Thyroid gland (tissue), 4 donors: ENCODE results near the gene TDG. TPM values are rescaled to one million over a fixed set of nuclear protein-coding genes. Genes with fewer than 3 reads are reported as not detected.
"Not testable (repeated sequence)": the region's sequence is repeated elsewhere in the genome, so short reads cannot be mapped to it uniquely, and the experiment has no call there.

Experiments used
- DNase-seq, 2 donors: peaks; one replicate each; pipeline ENCODE4 v3.0.0-alpha.2; 2019
- H3K27ac ChIP-seq, 3 donors: fragments of 200-600 bp; sonication (generic); 1 replicate in 2 of 3; 2 replicates in 1 of 3; pipeline ENCODE4 v1.5.1; 2016 to 2019; ENCODE audit warnings: mild to moderate bottlenecking in 1 of 3, moderate library complexity in 1 of 3
- H3K27me3 ChIP-seq: fragments of 200-600 bp; sonication (generic); one replicate; pipeline ENCODE4 v1.5.1; 2019
- H3K36me3 ChIP-seq, 2 donors: fragments of 200-600 bp; sonication (generic); one replicate each; pipeline ENCODE4 v1.5.1; 2016 to 2019
- H3K4me1 ChIP-seq, 2 donors: fragments of 200-600 bp; sonication (generic); one replicate each; pipeline ENCODE4 v1.5.1; 2017 to 2019
- H3K4me3 ChIP-seq, 3 donors: fragments of 200-600 bp; sonication (generic); replicated peaks in 1 of 3; 1 replicate in 2 of 3; 2 replicates in 1 of 3; pipeline ENCODE4 v1.5.1; 2016; ENCODE audit warnings: mild to moderate bottlenecking in 1 of 3
- H3K9me3 ChIP-seq: fragments of 200-600 bp; sonication (generic); one replicate; pipeline ENCODE4 v1.5.1; 2017
- POLR2A ChIP-seq, 2 donors: fragments of 450-650 bp; IDR thresholded peaks; one replicate each; pipeline ENCODE4 v1.6.1; 2017; ENCODE audit warnings: antibody characterized with exemption in 2 of 2, mild to moderate bottlenecking in 2 of 2, moderate library complexity in 1 of 2
- WGBS, 2 donors: methylation state at CpG; one replicate each; pipeline ENCODE4 v1.1.5; 2017; 5-methylcytosine and 5-hydroxymethylcytosine counted together
- intact Hi-C: fragments of 100-400 bp; cut with DNase I; formaldehyde crosslinking; loops from one replicate; pipeline ENCODE4 v1.15.1; 2023
- total RNA-seq, 4 donors: library from RNA; depleted of rRNA; stranded (reverse); fragments of >200 nt; gene quantifications; one replicate each; pipeline ENCODE4 v1.2.3, GENCODE V29; 2016
- TF ChIP-seq, protein P1 (sequence below), 6 experiments: fragments of 200-600 bp in 3 of 6; fragments of 450-650 bp in 3 of 6; sonication (generic) in 3 of 6; IDR thresholded peaks; one replicate each; pipeline ENCODE4 v1.5.1; 2016 to 2019; ENCODE audit warnings: antibody characterized with exemption in 6 of 6, mild to moderate bottlenecking in 2 of 6, inconsistent platforms in 1 of 6, moderate library complexity in 1 of 6

Gene TDG
- total RNA-seq, 4 donors from 2014 or later = 20.5 to 33.1 (median 28.2) TPM

- 71 to 75% methylated on average over 6 of the region's 6 CpGs for WGBS, 2 donors
- DNase-seq = no peak
- Histone ChIP-seq H3K27ac (no peak overlapping the region), H3K4me3 (no peak overlapping the region), H3K9me3 (no peaks in the 10 kb centered on the region), H3K36me3 (no peaks in the 10 kb centered on the region), H3K27me3 (no peaks in the 10 kb centered on the region), H3K4me1 (no peaks in the 10 kb centered on the region)
- TF ChIP-seq, protein P1, sequence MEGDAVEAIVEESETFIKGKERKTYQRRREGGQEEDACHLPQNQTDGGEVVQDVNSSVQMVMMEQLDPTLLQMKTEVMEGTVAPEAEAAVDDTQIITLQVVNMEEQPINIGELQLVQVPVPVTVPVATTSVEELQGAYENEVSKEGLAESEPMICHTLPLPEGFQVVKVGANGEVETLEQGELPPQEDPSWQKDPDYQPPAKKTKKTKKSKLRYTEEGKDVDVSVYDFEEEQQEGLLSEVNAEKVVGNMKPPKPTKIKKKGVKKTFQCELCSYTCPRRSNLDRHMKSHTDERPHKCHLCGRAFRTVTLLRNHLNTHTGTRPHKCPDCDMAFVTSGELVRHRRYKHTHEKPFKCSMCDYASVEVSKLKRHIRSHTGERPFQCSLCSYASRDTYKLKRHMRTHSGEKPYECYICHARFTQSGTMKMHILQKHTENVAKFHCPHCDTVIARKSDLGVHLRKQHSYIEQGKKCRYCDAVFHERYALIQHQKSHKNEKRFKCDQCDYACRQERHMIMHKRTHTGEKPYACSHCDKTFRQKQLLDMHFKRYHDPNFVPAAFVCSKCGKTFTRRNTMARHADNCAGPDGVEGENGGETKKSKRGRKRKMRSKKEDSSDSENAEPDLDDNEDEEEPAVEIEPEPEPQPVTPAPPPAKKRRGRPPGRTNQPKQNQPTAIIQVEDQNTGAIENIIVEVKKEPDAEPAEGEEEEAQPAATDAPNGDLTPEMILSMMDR (IDR thresholded peaks at IDR 0.05) = no peak
- no peak for TF ChIP-seq POLR2A (IDR thresholded peaks at IDR 0.05)
- intact Hi-C loops = no loop called here
Measured at GRCh38 chr12:104011253-104011652, 45.6 kb downstream of the TDG start.

GRCh38 chr12:104012331-104012730 lies 46.7 kb downstream of the TDG start:
- Histone ChIP-seq H3K27me3 (no peaks in the 10 kb centered on the region), H3K9me3 (no peaks in the 10 kb centered on the region), H3K4me3 (no peak overlapping the region), H3K36me3 (no peaks in the 10 kb centered on the region), H3K4me1 (no peaks in the 10 kb centered on the region), H3K27ac (no peak overlapping the region)
- no peak for TF ChIP-seq POLR2A (IDR thresholded peaks at IDR 0.05)
- TF ChIP-seq, protein P1 (IDR thresholded peaks at IDR 0.05) = no peak
- intact Hi-C loops = no loop called here
- WGBS, 2 donors = 72 to 75% methylated on average over 4 of the region's 4 CpGs
- no peak for DNase-seq

DNA sequence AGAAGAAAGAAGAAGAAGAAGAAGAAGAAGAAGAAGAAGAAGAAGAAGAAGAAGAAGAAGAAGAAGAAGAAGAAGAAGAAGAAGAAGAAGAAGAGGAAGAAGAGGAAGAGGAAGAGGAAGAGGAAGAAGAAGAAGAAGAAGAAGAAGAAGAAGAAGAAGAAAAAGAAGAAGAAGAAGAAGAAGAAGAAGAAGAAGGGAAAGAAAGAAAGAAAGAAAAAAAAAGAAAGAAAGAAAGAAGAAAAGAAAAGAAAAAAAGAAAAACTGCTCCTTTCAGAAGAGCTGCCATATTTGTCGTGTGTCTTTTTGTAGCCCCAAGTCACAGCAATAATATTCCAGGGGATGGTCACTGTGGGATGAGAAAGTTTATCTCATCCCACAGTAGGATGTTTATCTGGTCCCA lies 56.2 kb downstream of the TDG start:
- DNase-seq, intact Hi-C loops, H3K9me3 ChIP-seq, H3K4me3 ChIP-seq, H3K27me3 ChIP-seq, H3K4me1 ChIP-seq, H3K36me3 ChIP-seq, H3K27ac ChIP-seq: not testable (repeated sequence)
- WGBS, 2 donors = 81 to 83% methylated on average over 1 of the region's 1 CpG

DNA sequence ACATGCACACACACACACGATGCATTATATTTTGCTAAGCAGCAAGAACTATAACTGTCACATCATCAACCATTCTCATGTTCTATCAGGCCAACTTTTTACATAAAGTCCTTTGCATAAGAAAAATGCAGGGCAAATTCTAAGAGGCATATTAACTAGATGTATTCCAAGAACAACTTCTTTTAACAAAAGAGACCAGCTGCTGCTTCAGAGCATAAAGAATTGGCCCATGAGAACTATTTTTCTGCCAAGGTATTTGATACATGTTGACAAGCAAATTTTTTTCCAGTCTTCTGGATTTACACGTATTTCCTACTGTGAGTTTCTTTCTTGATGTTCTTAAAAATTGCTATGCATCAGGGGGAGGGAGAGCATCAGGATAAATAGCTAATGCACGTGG lies 57.1 kb downstream of the TDG start:
- no peaks in the 10 kb centered on the region for H3K4me1 ChIP-seq
- no peak overlapping the region for H3K27ac ChIP-seq
- H3K36me3 ChIP-seq = no peaks in the 10 kb centered on the region
- WGBS, 2 donors = 74 to 81% methylated on average over 3 of the region's 3 CpGs
- no peak overlapping the region for H3K4me3 ChIP-seq
- no peak for DNase-seq
- no peak for TF ChIP-seq POLR2A (IDR thresholded peaks at IDR 0.05)
- TF ChIP-seq, protein P1 (IDR thresholded peaks at IDR 0.05) = no peak
- intact Hi-C loops = no loop called here
- no peaks in the 10 kb centered on the region for H3K9me3 ChIP-seq
- no peaks in the 10 kb centered on the region for H3K27me3 ChIP-seq

DNA sequence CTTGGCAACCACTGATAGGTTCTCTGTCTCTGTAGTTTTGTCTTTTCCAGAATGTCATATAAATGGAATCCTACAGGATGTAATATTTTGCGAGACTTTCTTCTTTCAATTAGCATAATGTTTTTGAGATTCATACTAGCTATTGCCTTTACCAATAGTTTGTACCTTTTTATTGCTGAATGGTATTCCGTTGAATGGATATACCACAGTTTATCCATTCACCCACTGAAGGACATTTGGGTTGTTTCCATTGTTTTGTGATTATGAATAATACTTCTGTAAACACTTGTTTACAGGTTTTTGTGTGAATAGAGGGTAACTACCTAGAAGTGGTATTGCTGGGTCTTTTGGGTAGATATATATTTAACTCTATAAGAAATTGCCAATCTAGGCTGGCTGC lies 58.0 kb downstream of the TDG start:
- Histone ChIP-seq H3K36me3 (no peaks in the 10 kb centered on the region), H3K9me3 (no peaks in the 10 kb centered on the region), H3K27me3 (no peaks in the 10 kb centered on the region), H3K4me3 (no peak overlapping the region), H3K27ac (no peak overlapping the region), H3K4me1 (no peaks in the 10 kb centered on the region)
- no peak for DNase-seq
- intact Hi-C loops = no loop called here
- 91 to 100% methylated on average over 2 of the region's 2 CpGs for WGBS, 2 donors
- TF ChIP-seq, protein P1 (IDR thresholded peaks at IDR 0.05) = no peak
- TF ChIP-seq POLR2A (IDR thresholded peaks at IDR 0.05) = no peak

GRCh38 chr12:104024348-104024747 lies 58.7 kb downstream of the TDG start:
- no peaks in the 10 kb centered on the region for H3K27me3 ChIP-seq
- TF ChIP-seq POLR2A (IDR thresholded peaks at IDR 0.05) = no peak
- TF ChIP-seq, protein P1 (IDR thresholded peaks at IDR 0.05) = no peak
- no peaks in the 10 kb centered on the region for H3K9me3 ChIP-seq
- H3K36me3 ChIP-seq = no peaks in the 10 kb centered on the region
- DNase-seq = no peak
- H3K27ac ChIP-seq = no peak overlapping the region
- intact Hi-C loops = no loop called here
- no peaks in the 10 kb centered on the region for H3K4me1 ChIP-seq
- 95 to 96% methylated on average over 6 of the region's 6 CpGs for WGBS, 2 donors
- no peak overlapping the region for H3K4me3 ChIP-seq
